Neutrophil (primary cell): ENCODE results near the gene SYTL5.

Experiments used
- H3K27ac ChIP-seq: fragments of 200-600 bp; sonication (generic); 2 replicates; pipeline ENCODE4 v1.5.1; 2016; ENCODE audit warnings: mild to moderate bottlenecking, moderate library complexity
- H3K27me3 ChIP-seq: fragments of 200-600 bp; sonication (generic); 2 replicates; pipeline ENCODE4 v1.6.0; 2016; ENCODE audit warnings: mild to moderate bottlenecking
- H3K36me3 ChIP-seq: fragments of 200-600 bp; sonication (generic); 2 replicates; pipeline ENCODE4 v1.5.1; 2017
- H3K4me1 ChIP-seq, 2 experiments: fragments of 200-600 bp in 1 of 2; sonication (generic) in 1 of 2; 1 replicate in 1 of 2; 2 replicates in 1 of 2; pipeline versions ENCODE4 v1.5.1 to v1.6.1; 2013 to 2016; ENCODE audit warnings: low read depth in 1 of 2, low read length in 1 of 2, mild to moderate bottlenecking in 1 of 2, moderate library complexity in 1 of 2; ENCODE audit not compliant: control insufficient read depth in 1 of 2, insufficient read depth in 1 of 2
- H3K4me3 ChIP-seq, 2 experiments: fragments of 200-600 bp in 1 of 2; sonication (generic) in 1 of 2; 1 replicate in 1 of 2; 2 replicates in 1 of 2; pipeline ENCODE4 v1.5.1; 2013 to 2016; ENCODE audit warnings: low read depth in 1 of 2, low read length in 1 of 2, mild to moderate bottlenecking in 1 of 2, moderate library complexity in 1 of 2
- H3K9me3 ChIP-seq: fragments of 200-600 bp; sonication (generic); 2 replicates; pipeline ENCODE4 v1.5.1; 2016
- TF ChIP-seq, protein P1 (sequence below): fragments of 200-600 bp; sonication (generic); IDR thresholded peaks from 2 replicates; pipeline ENCODE4 v1.5.1; 2016; ENCODE audit warnings: antibody characterized with exemption

Gene SYTL5

DNA sequence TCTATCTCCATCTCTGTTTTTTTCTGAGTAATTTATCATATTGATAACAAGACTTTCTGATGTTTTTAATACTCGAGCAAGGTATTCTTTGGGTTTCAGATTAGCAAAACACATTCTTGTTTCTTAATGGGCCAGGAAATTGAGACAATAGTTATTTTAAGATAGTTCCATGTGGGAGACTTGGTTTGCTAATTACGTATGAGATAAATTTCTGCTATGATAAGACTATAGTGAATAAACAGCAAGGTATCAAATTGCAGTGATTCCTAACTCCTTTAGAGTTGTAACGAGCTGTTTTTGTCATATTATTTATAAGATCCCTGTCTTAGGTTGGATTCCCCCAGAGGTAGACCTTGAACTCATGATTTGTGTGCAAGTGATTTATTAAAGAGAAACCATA is 38.3 kb downstream of the SYTL5 start:
- Histone ChIP-seq H3K9me3 (no peaks in the 10 kb centered on the region), H3K36me3 (no peaks in the 10 kb centered on the region), H3K27me3 (no peaks in the 10 kb centered on the region), H3K4me3 (no peak overlapping the region), H3K4me1 (no peaks in the 10 kb centered on the region), H3K27ac (no peak overlapping the region)
- TF ChIP-seq, protein P1, sequence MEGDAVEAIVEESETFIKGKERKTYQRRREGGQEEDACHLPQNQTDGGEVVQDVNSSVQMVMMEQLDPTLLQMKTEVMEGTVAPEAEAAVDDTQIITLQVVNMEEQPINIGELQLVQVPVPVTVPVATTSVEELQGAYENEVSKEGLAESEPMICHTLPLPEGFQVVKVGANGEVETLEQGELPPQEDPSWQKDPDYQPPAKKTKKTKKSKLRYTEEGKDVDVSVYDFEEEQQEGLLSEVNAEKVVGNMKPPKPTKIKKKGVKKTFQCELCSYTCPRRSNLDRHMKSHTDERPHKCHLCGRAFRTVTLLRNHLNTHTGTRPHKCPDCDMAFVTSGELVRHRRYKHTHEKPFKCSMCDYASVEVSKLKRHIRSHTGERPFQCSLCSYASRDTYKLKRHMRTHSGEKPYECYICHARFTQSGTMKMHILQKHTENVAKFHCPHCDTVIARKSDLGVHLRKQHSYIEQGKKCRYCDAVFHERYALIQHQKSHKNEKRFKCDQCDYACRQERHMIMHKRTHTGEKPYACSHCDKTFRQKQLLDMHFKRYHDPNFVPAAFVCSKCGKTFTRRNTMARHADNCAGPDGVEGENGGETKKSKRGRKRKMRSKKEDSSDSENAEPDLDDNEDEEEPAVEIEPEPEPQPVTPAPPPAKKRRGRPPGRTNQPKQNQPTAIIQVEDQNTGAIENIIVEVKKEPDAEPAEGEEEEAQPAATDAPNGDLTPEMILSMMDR: no peak

DNA sequence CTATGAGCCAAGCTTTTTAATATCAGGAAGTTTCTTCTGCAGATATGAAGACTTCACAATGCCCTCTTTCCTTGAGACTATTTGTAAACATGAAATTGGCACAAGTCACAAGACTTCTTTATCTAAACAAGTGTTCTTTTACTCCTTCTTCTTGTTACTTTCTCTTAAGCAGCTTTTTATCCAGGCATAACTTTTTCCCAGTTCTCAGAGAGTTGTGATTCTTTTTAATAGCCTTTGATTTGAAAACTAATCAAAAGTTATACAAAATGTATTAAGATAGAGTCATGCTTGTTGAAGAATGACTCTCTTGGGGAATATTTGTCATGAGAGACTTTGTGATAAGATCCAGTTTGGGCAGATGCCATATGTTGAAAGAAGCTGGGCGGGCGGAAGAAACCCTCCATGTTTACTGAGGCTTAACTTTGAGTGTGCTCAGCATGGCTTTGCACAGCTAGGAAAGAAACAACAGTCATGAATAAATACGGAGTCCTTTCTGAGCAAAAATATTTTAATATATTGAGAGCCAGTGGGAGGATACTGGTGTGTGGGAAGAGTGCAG is 39.3 kb downstream of the SYTL5 start:
- no peaks in the 10 kb centered on the region for H3K4me1 ChIP-seq
- no peak overlapping the region for H3K4me3 ChIP-seq
- no peaks in the 10 kb centered on the region for H3K27me3 ChIP-seq
- TF ChIP-seq, protein P1: no peak
- no peaks in the 10 kb centered on the region for H3K9me3 ChIP-seq
- no peak overlapping the region for H3K27ac ChIP-seq
- H3K36me3 ChIP-seq: no peaks in the 10 kb centered on the region

- H3K9me3 ChIP-seq: no peaks in the 10 kb centered on the region
- TF ChIP-seq, protein P1: no peak
- H3K4me1 ChIP-seq: no peaks in the 10 kb centered on the region
- H3K4me3 ChIP-seq: no peak overlapping the region
- H3K27me3 ChIP-seq: no peaks in the 10 kb centered on the region
- no peaks in the 10 kb centered on the region for H3K36me3 ChIP-seq
- no peak overlapping the region for H3K27ac ChIP-seq
Measured at GRCh38 chrX:38048886-38049285, 42.5 kb downstream of the SYTL5 start.

GRCh38 chrX:38050806-38051205 is 44.5 kb downstream of the SYTL5 start:
- Histone ChIP-seq H3K27ac (no peak overlapping the region), H3K4me3 (no peak overlapping the region), H3K27me3 (no peaks in the 10 kb centered on the region), H3K4me1 (no peaks in the 10 kb centered on the region), H3K36me3 (no peaks in the 10 kb centered on the region), H3K9me3 (no peaks in the 10 kb centered on the region)
- TF ChIP-seq, protein P1: no peak

DNA sequence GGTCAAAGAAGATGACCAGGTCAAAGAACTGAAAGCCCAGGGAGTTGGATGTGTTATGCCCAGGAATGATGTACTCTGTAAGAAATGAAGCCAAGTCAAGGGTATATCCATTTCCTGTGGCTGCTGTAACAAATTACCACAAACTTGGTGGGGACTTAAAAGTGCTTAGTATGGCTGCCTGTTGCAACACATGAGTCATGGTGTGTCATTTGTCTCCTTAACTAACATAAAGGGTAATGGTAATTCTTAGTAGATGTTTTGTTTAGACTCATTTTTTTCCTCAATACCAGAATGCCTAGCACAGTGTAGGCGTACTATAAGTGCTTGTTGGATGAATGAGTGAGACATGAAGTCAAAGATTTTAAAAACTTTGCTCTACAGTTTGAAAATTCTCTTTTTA is 45.7 kb downstream of the SYTL5 start:
- no peaks in the 10 kb centered on the region for H3K9me3 ChIP-seq
- H3K27me3 ChIP-seq: no peaks in the 10 kb centered on the region
- H3K4me3 ChIP-seq: no peak overlapping the region
- no peaks in the 10 kb centered on the region for H3K4me1 ChIP-seq
- H3K27ac ChIP-seq: no peak overlapping the region
- no peaks in the 10 kb centered on the region for H3K36me3 ChIP-seq
- TF ChIP-seq, protein P1: no peak
